Muscle layer of duodenum (tissue), 2 donors: ENCODE measurements around the gene ERAP2.
A peak's percentile ranks its signal among the peaks of the same experiment; 100 is the strongest.

Experiments used
- H3K27ac ChIP-seq: one replicate; pipeline ENCODE4 v1.7.0; 2013; ENCODE audit warnings: mild to moderate bottlenecking, low read length
- H3K27me3 ChIP-seq: one replicate; pipeline ENCODE4 v1.7.0; 2013; ENCODE audit warnings: low read depth, mild to moderate bottlenecking, control low read depth, low read length
- H3K36me3 ChIP-seq, 2 donors: one replicate each; pipeline ENCODE4 v1.7.0; 2013; ENCODE audit warnings: low read length in 2 of 2, control low read depth in 1 of 2, mild to moderate bottlenecking in 1 of 2; ENCODE audit not compliant: insufficient read depth in 2 of 2, control insufficient read depth in 1 of 2
- H3K4me1 ChIP-seq, 2 donors: one replicate each; pipeline ENCODE4 v1.7.0; 2013; ENCODE audit warnings: low read length in 2 of 2, mild to moderate bottlenecking in 2 of 2, control low read depth in 1 of 2, moderate library complexity in 1 of 2; ENCODE audit not compliant: insufficient read depth in 2 of 2, control insufficient read depth in 1 of 2
- H3K4me3 ChIP-seq, 2 donors: one replicate each; pipeline ENCODE4 v1.7.0; 2013; ENCODE audit warnings: low read length in 2 of 2, low read depth in 1 of 2, mild to moderate bottlenecking in 1 of 2
- H3K9me3 ChIP-seq, 2 donors: one replicate each; pipeline ENCODE4 v1.7.0; 2013; ENCODE audit warnings: low read length in 2 of 2, control low read depth in 1 of 2, mild to moderate bottlenecking in 1 of 2; ENCODE audit not compliant: control insufficient read depth in 1 of 2
- donor health status: healthy.

The ERAP2 gene

GRCh38 chr5:96844481-96844990, 31.8 kb upstream of the ERAP2 start:
- H3K27ac ChIP-seq: no peak overlapping the region
- no peaks in the 10 kb centered on the region for H3K4me1 ChIP-seq
- no peaks in the 10 kb centered on the region for H3K27me3 ChIP-seq
- no peaks in the 10 kb centered on the region for H3K36me3 ChIP-seq
- no peaks in the 10 kb centered on the region for H3K9me3 ChIP-seq
- H3K4me3 ChIP-seq: no peak overlapping the region

DNA sequence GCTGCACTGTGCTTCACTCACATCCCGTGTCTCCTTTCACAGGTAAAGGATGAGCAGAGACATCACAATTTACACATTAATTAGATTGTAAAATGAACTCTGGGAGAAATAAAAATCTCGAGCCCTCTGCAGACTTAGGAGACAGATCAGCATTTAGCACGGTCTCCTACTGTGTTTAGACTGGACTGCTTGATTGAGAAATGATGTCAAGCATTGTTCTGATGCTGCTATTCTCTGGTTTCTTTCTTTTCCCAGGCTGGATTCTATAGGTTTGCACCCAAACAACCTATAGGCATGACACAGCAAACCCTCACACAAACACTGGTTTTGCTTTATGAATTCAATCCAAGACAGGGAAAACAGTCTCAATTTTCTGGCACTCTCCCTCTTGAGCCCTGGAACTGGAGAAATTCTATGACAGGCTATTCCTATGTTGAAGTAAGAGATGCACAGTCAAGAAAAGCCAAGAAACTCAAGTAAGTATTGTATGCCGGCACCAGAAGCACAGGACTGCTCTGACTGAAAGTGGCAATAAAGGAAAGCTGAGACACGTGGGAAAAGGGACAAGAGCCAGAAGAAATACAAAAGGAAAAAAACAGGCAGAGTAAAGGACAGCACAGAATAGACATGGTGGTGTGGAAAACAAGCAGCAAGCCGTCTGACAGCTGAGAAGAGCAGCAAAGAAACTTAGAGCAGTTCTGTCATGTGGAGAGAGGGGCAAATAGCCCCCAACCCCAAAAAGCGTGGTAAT, 24.8 kb upstream of the ERAP2 start:
- no peak overlapping the region for H3K27ac ChIP-seq
- no peak overlapping the region for H3K4me3 ChIP-seq
- H3K27me3 ChIP-seq: no peaks in the 10 kb centered on the region
- peaks cover 5 to 7% of the 10 kb centered on the region in 2 donors for H3K4me1 ChIP-seq
- peaks cover 0 to 3% of the 10 kb centered on the region in 2 donors for H3K9me3 ChIP-seq
- no peaks in the 10 kb centered on the region for H3K36me3 ChIP-seq

GRCh38 chr5:96852759-96853158, 23.5 kb upstream of the ERAP2 start:
- H3K9me3 ChIP-seq: peaks cover 0 to 3% of the 10 kb centered on the region in 2 donors
- H3K27me3 ChIP-seq: no peaks in the 10 kb centered on the region
- H3K4me1 ChIP-seq: peaks cover 5 to 7% of the 10 kb centered on the region in 2 donors
- H3K36me3 ChIP-seq: no peaks in the 10 kb centered on the region
- no peak overlapping the region for H3K27ac ChIP-seq
- no peak overlapping the region for H3K4me3 ChIP-seq

DNA sequence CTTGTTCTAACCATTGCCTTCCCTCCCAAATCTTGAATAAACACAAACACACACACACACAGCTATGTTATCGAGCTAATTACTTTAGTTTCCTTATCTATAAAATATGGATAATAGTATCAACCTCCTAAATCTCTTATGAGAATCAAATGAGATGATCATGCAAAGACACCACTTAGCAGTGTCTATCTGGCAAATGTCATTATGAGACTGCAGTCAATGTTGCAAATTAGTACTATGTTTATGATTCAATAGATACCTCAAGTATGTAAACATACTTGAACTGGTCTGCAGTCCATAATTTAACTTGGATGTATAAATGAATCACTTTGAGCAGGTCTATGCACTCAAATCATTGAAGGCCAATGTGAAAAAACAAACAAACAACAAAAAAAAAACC, 22.2 kb upstream of the ERAP2 start:
- Histone ChIP-seq H3K27me3 (no peaks in the 10 kb centered on the region), H3K4me3 (no peak overlapping the region), H3K36me3 (no peaks in the 10 kb centered on the region), H3K9me3 (peaks cover 0 to 3% of the 10 kb centered on the region in 2 donors), H3K27ac (no peak overlapping the region), H3K4me1 (peaks cover 5 to 7% of the 10 kb centered on the region in 2 donors)

- Histone ChIP-seq H3K9me3 (no peaks in the 10 kb centered on the region), H3K36me3 (no peaks in the 10 kb centered on the region), H3K27me3 (no peaks in the 10 kb centered on the region), H3K4me1 (peaks cover 5 to 7% of the 10 kb centered on the region in 2 donors), H3K4me3 (no peak overlapping the region), H3K27ac (peak overlapping the region; percentile 60)
Observed at GRCh38 chr5:96855031-96855872, 21.0 kb upstream of the ERAP2 start.

DNA sequence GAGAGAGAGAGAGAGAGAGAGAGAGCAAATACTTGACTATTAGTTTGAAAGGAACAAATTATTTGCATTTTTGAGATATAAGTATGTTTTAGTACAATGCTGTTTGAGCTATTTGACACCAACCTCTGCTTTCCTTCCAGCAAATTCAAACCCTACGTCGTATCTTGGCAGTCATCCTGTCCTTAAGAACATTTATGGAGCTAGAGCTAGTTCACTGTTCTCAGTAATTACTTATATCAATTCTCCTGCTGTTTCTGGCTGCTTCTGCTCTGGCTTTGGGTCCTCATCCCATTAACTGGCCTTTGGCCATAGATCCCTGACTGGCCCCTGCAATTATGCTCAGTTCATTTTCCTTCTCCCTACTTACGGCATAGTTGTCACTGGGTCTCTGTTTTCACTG, 19.9 kb upstream of the ERAP2 start:
- H3K27ac ChIP-seq: no peak overlapping the region
- no peak overlapping the region for H3K4me3 ChIP-seq

DNA sequence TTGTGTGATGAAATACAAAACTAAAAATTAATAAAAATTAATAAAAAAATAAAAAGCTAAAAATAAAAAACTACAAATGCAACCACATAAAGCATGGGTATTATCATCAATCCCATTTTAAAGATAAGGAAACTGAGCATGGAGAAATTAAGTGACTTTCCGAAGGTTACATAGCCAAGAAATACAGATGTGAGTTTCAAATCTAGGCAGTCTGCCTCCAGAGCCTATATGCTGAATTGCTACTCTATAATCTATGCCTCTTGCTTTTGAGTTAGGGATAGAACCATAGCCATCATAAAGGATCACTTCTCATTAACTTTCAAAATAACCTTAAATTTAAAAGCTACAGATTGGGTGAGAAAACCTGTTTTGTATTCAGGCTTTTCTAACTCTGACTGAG, 18.8 kb upstream of the ERAP2 start:
- Histone ChIP-seq H3K27me3 (no peaks in the 10 kb centered on the region), H3K36me3 (no peaks in the 10 kb centered on the region), H3K4me1 (peaks cover 5 to 7% of the 10 kb centered on the region in 2 donors), H3K9me3 (no peaks in the 10 kb centered on the region), H3K4me3 (no peak overlapping the region), H3K27ac (no peak overlapping the region)

More for the DNA sequence above, 19.9 kb upstream of the ERAP2 start:
- H3K4me1 ChIP-seq: peaks cover 5 to 7% of the 10 kb centered on the region in 2 donors
- H3K36me3 ChIP-seq: no peaks in the 10 kb centered on the region
- no peaks in the 10 kb centered on the region for H3K27me3 ChIP-seq
- H3K9me3 ChIP-seq: no peaks in the 10 kb centered on the region

DNA sequence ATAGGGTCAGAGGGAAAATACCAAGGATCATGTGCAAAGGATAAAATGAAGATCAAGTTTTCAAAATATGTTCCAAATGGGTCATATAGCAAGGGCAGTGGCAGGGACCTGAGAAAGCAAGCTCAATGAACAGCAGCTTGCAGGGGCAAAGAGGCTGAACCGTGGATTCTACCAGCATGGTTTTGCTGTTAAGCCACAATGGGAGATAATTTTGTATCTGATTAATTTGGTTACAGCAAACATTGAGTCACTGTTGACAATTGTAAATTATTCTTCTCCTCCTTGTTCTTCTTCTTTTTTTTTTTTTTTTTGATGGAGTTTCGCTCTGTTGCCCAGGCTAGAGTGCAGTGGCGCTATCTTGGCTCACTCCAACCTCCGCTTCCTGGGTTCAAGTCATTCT, 18.4 kb upstream of the ERAP2 start:
- H3K36me3 ChIP-seq: no peaks in the 10 kb centered on the region
- no peaks in the 10 kb centered on the region for H3K9me3 ChIP-seq

GRCh38 chr5:96859375-96859774, 16.9 kb upstream of the ERAP2 start:
- Histone ChIP-seq H3K36me3 (no peaks in the 10 kb centered on the region), H3K9me3 (no peaks in the 10 kb centered on the region), H3K27me3 (no peaks in the 10 kb centered on the region), H3K4me1 (peaks cover 5 to 7% of the 10 kb centered on the region in 2 donors), H3K27ac (no peak overlapping the region), H3K4me3 (no peak overlapping the region)

More for the DNA sequence above, 18.4 kb upstream of the ERAP2 start:
- H3K4me3 ChIP-seq: no peak overlapping the region
- H3K27me3 ChIP-seq: no peaks in the 10 kb centered on the region
- peaks cover 5 to 7% of the 10 kb centered on the region in 2 donors for H3K4me1 ChIP-seq
- H3K27ac ChIP-seq: no peak overlapping the region

DNA sequence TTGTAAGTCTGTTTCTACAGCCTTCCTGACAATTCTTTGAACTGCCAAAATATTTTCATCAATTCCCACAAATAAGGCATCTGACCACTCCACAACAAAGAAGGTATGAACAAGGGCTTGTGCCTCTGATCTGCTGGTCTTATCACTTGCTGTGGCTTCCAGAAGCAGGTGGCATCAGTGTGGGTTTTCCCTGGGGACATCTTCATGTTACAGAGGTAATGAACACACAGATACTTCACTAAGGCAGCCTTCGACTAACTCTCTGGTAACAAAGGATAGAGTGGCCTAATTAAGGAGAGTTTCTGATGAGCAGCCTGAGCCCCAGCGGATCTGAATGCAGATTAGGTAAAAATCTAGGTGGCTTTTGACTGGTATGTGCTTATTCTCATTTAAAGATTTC, 15.2 kb upstream of the ERAP2 start:
- Histone ChIP-seq H3K4me1 (no peaks in the 10 kb centered on the region), H3K36me3 (no peaks in the 10 kb centered on the region), H3K9me3 (no peaks in the 10 kb centered on the region), H3K27ac (no peak overlapping the region), H3K4me3 (no peak overlapping the region), H3K27me3 (no peaks in the 10 kb centered on the region)

DNA sequence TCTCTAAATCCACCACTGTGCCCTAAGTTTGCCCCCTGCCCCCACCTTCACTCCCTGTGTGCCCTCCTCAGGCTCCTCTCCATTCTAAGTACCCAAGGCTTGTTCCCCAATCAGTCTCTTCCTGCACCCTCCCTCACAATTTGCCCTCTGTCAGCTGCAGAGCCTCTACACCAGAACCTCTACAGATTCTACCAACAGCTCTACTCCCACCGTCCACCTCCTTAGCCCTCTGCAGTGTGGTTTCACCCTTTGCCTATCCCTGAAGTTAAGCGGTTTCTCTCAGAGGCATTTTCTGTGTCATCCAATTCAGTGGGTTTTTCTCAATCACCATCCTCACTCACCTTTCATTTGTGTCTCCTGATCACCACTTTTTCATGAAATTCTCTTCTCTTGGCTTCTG, 13.2 kb upstream of the ERAP2 start:
- no peaks in the 10 kb centered on the region for H3K9me3 ChIP-seq
- H3K36me3 ChIP-seq: no peaks in the 10 kb centered on the region
- H3K4me1 ChIP-seq: no peaks in the 10 kb centered on the region
- H3K27me3 ChIP-seq: no peaks in the 10 kb centered on the region
- no peak overlapping the region for H3K4me3 ChIP-seq
- H3K27ac ChIP-seq: no peak overlapping the region
